Activated CD8-positive, alpha-beta memory T cell treated with anti-CD3 and anti-CD28 coated beads, Interleukin-2, amount 10 ng/mL, durations not matched to agents 7 days and 5 days (primary cell): ENCODE results near the gene CNBD2. TPM values are rescaled to one million over a fixed set of nuclear protein-coding genes. Genes with fewer than 3 reads are reported as not detected.
"Not testable (repeated sequence)": the region's sequence is repeated elsewhere in the genome, so short reads cannot be mapped to it uniquely, and the experiment has no call there.

Source experiments
- ATAC-seq: fragments of 150-1000 bp; cut with Tn5 transposase; one replicate; pipeline ENCODE4 v1.10.0; 2021; ENCODE audit warnings: moderate library complexity
- CTCF ChIA-PET: fragments of 350-600 bp; sonication (Branson Sonifier 250); formaldehyde crosslinking; loops from one replicate; lab custom pipeline; 2021; ENCODE audit warnings: antibody characterized with exemption; lab: Charles Lee
- DNase-seq: peaks from one replicate; pipeline ENCODE4 v3.0.0-alpha.2; 2020
- H3K27ac Mint-ChIP-seq: one replicate; pipeline ENCODE4 v1.8.0; 2021; ENCODE audit warnings: mild to moderate bottlenecking, mixed read lengths
- H3K27me3 Mint-ChIP-seq: one replicate; pipeline ENCODE4 v1.8.0; 2021; ENCODE audit warnings: mixed read lengths
- H3K36me3 Mint-ChIP-seq: one replicate; pipeline ENCODE4 v1.8.0; 2021; ENCODE audit warnings: mild to moderate bottlenecking, mixed read lengths
- H3K4me1 Mint-ChIP-seq: one replicate; pipeline ENCODE4 v1.8.0; 2021; ENCODE audit warnings: mixed read lengths
- H3K4me3 Mint-ChIP-seq: one replicate; pipeline ENCODE4 v1.8.0; 2021; ENCODE audit warnings: mild to moderate bottlenecking, moderate library complexity, mixed read lengths
- H3K9me3 Mint-ChIP-seq: one replicate; pipeline ENCODE4 v1.8.0; 2022; ENCODE audit warnings: low read depth, mixed read lengths
- total RNA-seq, 2 experiments: library from RNA; stranded (reverse); gene quantifications; one replicate each; pipeline ENCODE4 v1.2.3, GENCODE V29; 2021

Gene CNBD2
- total RNA-seq, 2 experiments from 2014 or later = 5.2 to 7.8 TPM

GRCh38 chr20:36060676-36061075 is 92.3 kb downstream of the CNBD2 start:
- Mint-ChIP-seq H3K27ac (no peak overlapping the region), H3K4me3 (no peak overlapping the region), H3K36me3 (peaks cover 2% of the 10 kb centered on the region), H3K4me1 (peaks cover 4% of the 10 kb centered on the region), H3K27me3 (peaks cover 21% of the 10 kb centered on the region), H3K9me3 (no peaks in the 10 kb centered on the region)
- no peak for ATAC-seq
- no peak for DNase-seq
- CTCF ChIA-PET = no interaction called here

GRCh38 chr20:36061754-36062153 is 93.4 kb downstream of the CNBD2 start:
- Mint-ChIP-seq H3K27me3 (peaks cover 20% of the 10 kb centered on the region), H3K4me3 (no peak overlapping the region), H3K9me3 (no peaks in the 10 kb centered on the region), H3K27ac (no peak overlapping the region), H3K36me3 (peaks cover 2% of the 10 kb centered on the region), H3K4me1 (peaks cover 4% of the 10 kb centered on the region)
- CTCF ChIA-PET = no interaction called here
- DNase-seq = no peak
- ATAC-seq = no peak

- no peak for DNase-seq
- no peaks in the 10 kb centered on the region for H3K9me3 Mint-ChIP-seq
- peaks cover 4% of the 10 kb centered on the region for H3K4me1 Mint-ChIP-seq
- no peak overlapping the region for H3K4me3 Mint-ChIP-seq
- CTCF ChIA-PET = no interaction called here
- H3K27me3 Mint-ChIP-seq = peaks cover 20% of the 10 kb centered on the region
- H3K27ac Mint-ChIP-seq = no peak overlapping the region
- no peak for ATAC-seq
- peaks cover 2% of the 10 kb centered on the region for H3K36me3 Mint-ChIP-seq
Measured at GRCh38 chr20:36062799-36063198, 94.4 kb downstream of the CNBD2 start.

- Mint-ChIP-seq H3K4me1 (peaks cover 4% of the 10 kb centered on the region), H3K36me3 (peaks cover 2% of the 10 kb centered on the region), H3K27me3 (peaks cover 20% of the 10 kb centered on the region), H3K27ac (no peak overlapping the region), H3K4me3 (peak overlapping the region; percentile 84), H3K9me3 (no peaks in the 10 kb centered on the region)
- DNase-seq = no peak
- ATAC-seq = no peak
- CTCF ChIA-PET = interaction anchor here (0.6 to 1.6 kb wide), 3 partner anchors 68 to 600 kb away, joined by 3 to 16 read pairs (median 3); no protein-coding TSS in a partner anchor
Measured at GRCh38 chr20:36063916-36064657, 95.7 kb downstream of the CNBD2 start.

GRCh38 chr20:36064658-36065426 is 96.5 kb downstream of the CNBD2 start:
- CTCF ChIA-PET = interaction anchor here (0.6 to 1.6 kb wide), 4 partner anchors 69 to 601 kb away, joined by 3 to 16 read pairs (median 3); no protein-coding TSS in a partner anchor
- Mint-ChIP-seq H3K4me3 (peak overlapping the region; percentile 84), H3K36me3 (peaks cover 2% of the 10 kb centered on the region), H3K9me3 (no peaks in the 10 kb centered on the region), H3K27ac (no peak overlapping the region), H3K4me1 (peaks cover 4% of the 10 kb centered on the region), H3K27me3 (peaks cover 23% of the 10 kb centered on the region)
- DNase-seq (peak; percentile 94), ATAC-seq (peak; percentile 96)

GRCh38 chr20:36065427-36065998 is 97.1 kb downstream of the CNBD2 start:
- DNase-seq = no peak
- H3K4me3 Mint-ChIP-seq = peak overlapping the region; percentile 84
- peaks cover 2% of the 10 kb centered on the region for H3K36me3 Mint-ChIP-seq
- H3K27ac Mint-ChIP-seq = no peak overlapping the region
- no peaks in the 10 kb centered on the region for H3K9me3 Mint-ChIP-seq
- CTCF ChIA-PET = interaction anchor here (0.8 to 1.6 kb wide), 2 partner anchors 72 to 73 kb away, joined by 3 to 16 read pairs; no protein-coding TSS in a partner anchor
- peaks cover 4% of the 10 kb centered on the region for H3K4me1 Mint-ChIP-seq
- peaks cover 23% of the 10 kb centered on the region for H3K27me3 Mint-ChIP-seq
- no peak for ATAC-seq

GRCh38 chr20:36066777-36067176 is 98.4 kb downstream of the CNBD2 start:
- Mint-ChIP-seq H3K27me3 (peaks cover 24% of the 10 kb centered on the region), H3K9me3 (no peaks in the 10 kb centered on the region), H3K27ac (no peak overlapping the region), H3K36me3 (peaks cover 2% of the 10 kb centered on the region), H3K4me3 (no peak overlapping the region), H3K4me1 (peaks cover 4% of the 10 kb centered on the region)
- ATAC-seq (no peak), DNase-seq (no peak)
- CTCF ChIA-PET = no interaction called here

GRCh38 chr20:36068526-36068925 is 100.1 kb downstream of the CNBD2 start:
- H3K9me3 Mint-ChIP-seq, H3K36me3 Mint-ChIP-seq, DNase-seq, H3K27ac Mint-ChIP-seq, CTCF ChIA-PET, H3K4me1 Mint-ChIP-seq, H3K4me3 Mint-ChIP-seq, ATAC-seq: not testable (repeated sequence)
- peaks cover 23% of the 10 kb centered on the region for H3K27me3 Mint-ChIP-seq

- DNase-seq (no peak), ATAC-seq (no peak)
- Mint-ChIP-seq H3K4me3 (no peak overlapping the region), H3K4me1 (no peaks in the 10 kb centered on the region), H3K27ac (no peak overlapping the region), H3K36me3 (no peaks in the 10 kb centered on the region), H3K27me3 (peaks cover 26% of the 10 kb centered on the region), H3K9me3 (no peaks in the 10 kb centered on the region)
- CTCF ChIA-PET = interaction anchor here (1.1 to 1.4 kb wide), 3 partner anchors 9 to 77 kb away, joined by 3 to 5 read pairs (median 4); no protein-coding TSS in a partner anchor
Measured at GRCh38 chr20:36070451-36070850, 102.1 kb downstream of the CNBD2 start.

- H3K4me1 Mint-ChIP-seq = no peaks in the 10 kb centered on the region
- ATAC-seq (no peak), DNase-seq (no peak)
- no peaks in the 10 kb centered on the region for H3K36me3 Mint-ChIP-seq
- no peak overlapping the region for H3K4me3 Mint-ChIP-seq
- CTCF ChIA-PET = interaction anchor here (0.8 kb wide), 1 partner anchor 55 kb away, joined by 5 read pairs; no protein-coding TSS in a partner anchor
- H3K27me3 Mint-ChIP-seq = peaks cover 32% of the 10 kb centered on the region
- H3K27ac Mint-ChIP-seq = no peak overlapping the region
- H3K9me3 Mint-ChIP-seq = no peaks in the 10 kb centered on the region
Measured at GRCh38 chr20:36071848-36072247, 103.5 kb downstream of the CNBD2 start.

- Mint-ChIP-seq H3K36me3 (no peaks in the 10 kb centered on the region), H3K27ac (no peak overlapping the region), H3K4me1 (peaks cover 4% of the 10 kb centered on the region), H3K27me3 (peaks cover 40% of the 10 kb centered on the region), H3K4me3 (no peak overlapping the region), H3K9me3 (no peaks in the 10 kb centered on the region)
- ATAC-seq (no peak), DNase-seq (no peak)
- CTCF ChIA-PET = interaction anchor here (0.9 to 1.5 kb wide), 2 partner anchors 15 to 80 kb away, joined by 3 read pairs; no protein-coding TSS in a partner anchor
Measured at GRCh38 chr20:36074983-36075382, 106.6 kb downstream of the CNBD2 start.

- ATAC-seq, H3K36me3 Mint-ChIP-seq, H3K9me3 Mint-ChIP-seq, H3K4me3 Mint-ChIP-seq, H3K27ac Mint-ChIP-seq, DNase-seq, H3K4me1 Mint-ChIP-seq: not testable (repeated sequence)
- H3K27me3 Mint-ChIP-seq = peaks cover 30% of the 10 kb centered on the region
- CTCF ChIA-PET = interaction anchor here (0.6 kb wide), 1 partner anchor 111 kb away, joined by 3 read pairs; no protein-coding TSS in a partner anchor
Measured at GRCh38 chr20:36077762-36078161, 109.4 kb downstream of the CNBD2 start.

- DNase-seq (no peak), ATAC-seq (no peak)
- H3K4me3 Mint-ChIP-seq = no peak overlapping the region
- CTCF ChIA-PET = interaction anchor here (0.7 to 1.2 kb wide), 2 partner anchors 10 to 120 kb away, joined by 3 read pairs; no protein-coding TSS in a partner anchor
- H3K4me1 Mint-ChIP-seq = peaks cover 6% of the 10 kb centered on the region
- H3K9me3 Mint-ChIP-seq = no peaks in the 10 kb centered on the region
- H3K27ac Mint-ChIP-seq = no peak overlapping the region
- H3K27me3 Mint-ChIP-seq = peaks cover 33% of the 10 kb centered on the region
- H3K36me3 Mint-ChIP-seq = no peaks in the 10 kb centered on the region
Measured at GRCh38 chr20:36079486-36079885, 111.1 kb downstream of the CNBD2 start.
